Stimulated activated CD4-positive, alpha-beta T cell treated with anti-CD3 and anti-CD28 coated beads, Interleukin-15, amount 100 ng/mL, for 24 hours (primary cell): ENCODE results near the gene CAMK4.

Source experiments
- DNase-seq: peaks from one replicate; pipeline ENCODE4 v3.0.0-alpha.2; 2020

CAMK4 gene

DNA sequence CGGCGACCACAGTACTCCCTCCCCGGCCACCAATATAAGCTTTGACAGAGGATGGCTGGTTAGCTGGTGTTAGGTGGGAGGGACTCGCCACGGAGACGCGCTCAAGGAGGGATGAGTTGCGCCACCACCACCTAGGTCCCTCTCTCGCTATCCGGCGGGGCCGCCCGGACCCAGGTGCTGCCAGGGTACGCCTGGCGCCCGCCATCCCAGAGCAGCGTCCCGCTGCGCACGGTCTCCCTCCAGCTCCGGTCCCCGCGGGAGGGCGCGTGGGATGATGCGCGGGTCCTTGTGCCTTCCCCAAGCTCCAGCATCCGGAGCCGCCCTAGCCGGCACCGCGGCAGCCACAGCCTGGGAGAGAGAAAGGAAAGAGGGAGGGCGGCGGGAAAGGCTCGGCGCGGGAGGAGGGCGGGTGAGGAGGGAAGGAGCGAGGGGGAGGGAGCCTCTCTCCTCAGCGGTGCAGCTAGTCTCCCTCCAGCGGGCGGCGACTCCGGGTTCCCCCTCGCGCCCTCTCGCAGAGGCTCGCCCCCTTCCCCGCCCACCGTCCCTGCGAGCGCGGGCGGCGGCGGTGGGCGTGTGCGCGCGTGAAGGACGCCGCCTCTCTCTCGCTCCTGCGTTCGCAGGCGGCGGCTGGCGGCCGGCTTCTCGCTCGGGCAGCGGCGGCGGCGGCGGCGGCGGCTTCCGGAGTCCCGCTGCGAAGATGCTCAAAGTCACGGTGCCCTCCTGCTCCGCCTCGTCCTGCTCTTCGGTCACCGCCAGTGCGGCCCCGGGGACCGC is at the start of gene CAMK4:
TSS of gene CAMK4 (plus strand) at position 598 of the 774 bp plus-strand sequence. CDS start at position 698, 100 bp downstream.
- peak; percentile 78 for DNase-seq

DNA sequence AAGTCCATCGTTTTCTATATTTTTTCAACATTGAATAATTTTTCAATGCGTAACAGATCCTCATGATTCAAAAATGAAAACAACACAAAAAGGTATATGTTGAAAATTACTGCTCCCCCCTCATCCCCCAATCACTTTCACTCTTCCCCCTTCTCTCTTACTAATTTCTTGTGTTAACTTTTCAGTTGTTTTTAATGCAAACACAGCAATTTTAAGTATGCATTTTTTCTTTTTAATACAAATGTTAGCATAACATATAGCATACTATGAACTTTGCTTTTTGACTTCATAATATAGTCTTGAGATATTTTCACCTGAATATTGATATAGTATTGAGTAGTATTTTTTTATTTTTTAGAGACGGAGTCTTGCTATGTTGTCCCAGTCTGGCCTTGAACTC is 41.1 kb upstream of the CAMK4 start:
- DNase-seq = no peak

DNA sequence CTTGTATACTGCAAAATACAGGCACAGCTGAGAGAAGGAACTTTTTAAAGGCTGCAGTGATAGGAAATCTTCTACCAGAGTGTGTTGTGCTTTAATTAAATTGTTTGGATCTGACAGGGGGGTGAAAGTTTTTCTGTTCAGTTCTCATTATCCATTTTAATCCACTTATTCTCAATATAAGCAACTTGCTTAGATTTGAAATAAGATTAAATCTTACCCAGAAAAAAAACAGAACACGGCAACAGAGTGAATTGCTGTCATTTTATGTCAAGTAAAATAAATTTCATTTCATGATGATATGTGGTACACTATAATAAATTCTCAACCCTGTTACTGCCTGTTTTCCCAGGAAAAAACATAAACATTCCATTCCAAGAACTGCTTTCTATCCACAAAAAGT is 37.1 kb upstream of the CAMK4 start:
- DNase-seq = no peak

DNA sequence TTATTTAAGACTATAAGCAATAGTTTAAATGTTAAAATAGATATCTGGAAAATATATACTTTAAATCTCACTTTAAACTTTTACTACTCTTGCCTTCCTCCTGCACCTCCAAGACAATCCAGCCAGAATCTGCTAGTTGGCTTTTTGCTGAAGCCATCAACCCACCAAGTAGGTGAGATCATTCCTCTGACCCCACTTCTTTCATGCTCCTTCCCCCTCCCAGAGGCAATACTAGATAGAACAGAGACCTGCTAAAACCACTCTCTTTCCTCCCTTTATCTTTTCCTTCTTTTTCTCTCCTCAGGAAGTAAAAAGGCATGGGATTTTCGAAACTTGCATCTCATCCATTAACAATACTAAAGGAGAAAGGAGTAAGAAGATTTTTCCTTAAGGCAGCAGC is 30.1 kb upstream of the CAMK4 start:
- DNase-seq = no peak

DNA sequence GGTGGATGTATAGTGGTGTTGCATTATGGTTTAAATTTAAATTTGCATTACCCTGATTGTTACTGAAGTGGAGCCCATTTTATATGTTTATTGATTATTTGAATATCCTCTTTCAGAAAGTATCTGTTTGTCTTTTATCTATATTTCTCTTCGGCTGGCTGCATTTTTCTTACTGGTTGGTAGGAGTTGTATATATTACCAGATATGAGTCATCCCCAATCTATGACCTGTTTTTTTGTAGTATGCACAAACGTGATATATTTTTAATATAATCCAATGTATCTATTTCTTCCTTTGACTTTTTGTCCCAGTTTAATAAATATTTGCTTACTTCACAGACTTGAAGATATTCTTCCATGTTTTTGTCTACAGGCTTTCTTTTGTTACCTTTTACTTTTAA is 29.3 kb upstream of the CAMK4 start:
- no peak for DNase-seq

DNA sequence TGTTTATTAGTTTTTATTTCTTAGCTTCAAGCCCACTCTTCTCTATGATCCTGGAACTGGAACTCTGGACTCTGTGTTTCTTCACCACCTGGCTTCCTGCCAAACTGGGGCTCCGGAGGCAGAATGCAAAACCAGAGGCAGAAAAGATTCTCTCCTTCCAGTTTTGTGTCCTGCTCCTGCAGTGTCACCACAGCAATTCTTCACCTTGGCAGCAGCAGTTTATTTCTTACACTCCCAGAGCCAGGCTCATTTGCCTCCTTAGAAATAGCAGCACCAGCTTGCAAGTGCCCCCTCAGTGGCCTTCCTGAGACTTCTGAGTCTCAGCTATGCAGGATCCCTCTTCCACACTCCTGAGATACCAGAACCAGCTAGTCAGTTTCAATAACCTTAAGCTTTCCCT is 26.7 kb upstream of the CAMK4 start:
- peak; percentile 9 for DNase-seq

DNA sequence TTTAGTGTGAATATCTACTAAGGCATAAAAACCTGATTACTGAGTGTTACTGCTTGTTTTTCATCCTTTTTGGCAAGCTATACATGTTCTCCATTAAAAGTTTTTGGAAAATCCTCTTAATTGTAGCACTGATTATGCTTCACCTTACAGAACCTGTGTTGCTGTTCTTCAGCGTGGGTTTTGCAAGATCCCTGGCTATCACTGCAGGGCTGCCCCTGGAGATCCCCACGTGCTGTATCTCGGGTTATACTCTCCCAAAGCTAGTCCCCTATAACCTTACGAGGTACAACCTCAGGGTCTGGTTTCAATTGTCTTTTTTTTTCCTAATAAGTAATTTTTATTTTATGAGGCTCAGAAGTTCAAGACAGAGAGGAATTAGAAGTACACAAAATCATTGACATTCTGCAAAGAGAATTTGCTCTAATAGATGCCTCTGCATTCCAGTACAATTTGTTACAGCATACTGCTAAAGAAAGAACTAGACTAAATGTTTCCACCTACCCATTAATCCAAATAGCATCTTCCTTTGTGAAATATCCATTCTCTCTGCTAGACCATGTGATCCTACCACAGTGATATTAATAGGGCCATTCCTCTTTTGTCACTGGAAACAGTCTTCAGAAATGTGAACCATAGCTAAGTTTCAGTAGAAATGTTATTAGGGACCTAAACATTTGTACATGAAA is 25.8 kb upstream of the CAMK4 start:
- no peak for DNase-seq

DNA sequence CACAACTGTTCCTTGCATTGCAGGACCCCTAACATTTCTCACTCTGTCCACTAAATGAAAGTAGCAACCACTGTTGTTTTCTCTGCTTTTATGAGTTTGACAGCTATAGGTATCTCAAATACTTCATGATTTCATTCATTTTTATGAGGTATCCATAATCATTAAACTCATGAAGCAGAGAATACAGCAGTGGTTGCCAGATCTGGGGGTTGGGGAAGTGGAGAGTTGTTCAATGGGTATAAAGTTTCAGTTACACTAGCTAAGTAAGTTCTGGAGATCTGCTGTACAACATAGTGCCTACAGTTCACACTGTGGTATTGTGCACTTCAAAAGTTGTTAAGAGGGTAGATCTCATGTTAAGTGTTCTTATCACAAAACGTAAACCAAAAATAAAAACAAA is 23.4 kb upstream of the CAMK4 start:
- DNase-seq = no peak

DNA sequence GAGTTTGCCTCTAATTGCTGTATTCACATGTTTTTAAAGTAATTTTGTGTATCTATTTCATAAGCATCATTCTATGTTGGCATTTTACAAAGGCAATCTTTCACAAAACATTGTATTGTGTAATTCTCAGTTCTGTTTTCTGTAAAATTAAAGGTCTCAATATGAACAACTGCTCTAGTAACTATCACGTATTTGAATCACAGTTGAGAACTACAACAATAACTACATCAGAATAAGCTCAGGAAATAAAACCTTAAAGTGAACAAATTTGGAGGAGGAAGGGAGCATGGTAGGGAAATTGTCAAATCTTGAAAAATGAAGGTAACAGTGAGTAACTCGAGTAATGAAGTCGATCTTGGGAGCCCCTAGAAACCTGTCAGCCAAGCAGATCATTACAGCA is 22.5 kb upstream of the CAMK4 start:
- DNase-seq = no peak

DNA sequence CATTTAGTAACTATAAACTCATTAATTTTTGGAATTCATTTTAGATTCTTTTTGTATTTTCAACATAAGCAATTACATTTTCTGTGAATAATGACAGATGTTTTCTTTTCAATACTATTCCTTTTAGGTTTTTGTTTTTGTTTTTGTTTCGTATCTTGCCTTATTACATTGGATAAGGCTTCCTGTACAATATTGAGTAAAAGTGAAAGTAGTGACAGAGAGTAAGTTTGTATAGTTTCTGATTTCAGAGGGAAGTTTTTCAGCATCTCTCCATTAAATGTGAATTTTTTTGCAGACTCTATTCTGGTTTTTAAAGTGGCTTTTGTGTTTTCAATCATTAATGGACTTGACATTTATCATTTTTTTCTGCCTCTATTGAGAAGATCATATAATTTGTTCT is 12.8 kb upstream of the CAMK4 start:
- no peak for DNase-seq

DNA sequence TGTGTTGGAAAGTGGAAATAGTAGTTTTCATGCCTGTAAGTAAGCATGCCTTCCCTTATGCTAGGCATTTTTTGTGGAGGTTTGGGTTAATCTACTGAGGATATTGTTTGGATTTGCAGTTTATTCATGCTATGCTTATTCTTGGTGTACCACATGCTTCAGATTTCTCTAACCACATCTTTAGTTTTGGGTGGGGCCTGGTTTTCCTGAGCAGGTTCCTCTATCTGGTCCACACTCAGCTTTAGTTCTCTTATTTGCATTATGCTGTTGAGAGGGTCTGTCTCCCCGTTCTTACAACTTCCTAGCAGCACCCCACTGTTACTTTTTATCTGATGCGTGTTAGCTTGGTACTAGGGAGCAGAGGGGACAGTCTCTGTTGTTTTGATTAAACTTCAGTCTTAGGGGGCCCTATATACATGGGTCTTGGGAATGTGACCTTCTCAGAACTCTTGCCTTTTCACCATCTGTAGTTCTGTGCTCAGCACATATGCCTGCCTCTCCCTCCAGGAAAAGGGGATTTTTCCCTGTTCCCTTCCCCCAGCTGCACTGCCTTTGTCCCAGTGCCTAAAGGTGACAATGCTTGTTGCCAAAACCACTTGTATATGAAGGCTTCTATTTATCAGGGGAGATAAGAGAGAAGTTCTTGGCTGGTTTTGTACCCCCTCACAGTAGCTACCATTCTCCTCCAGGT is 10.0 kb upstream of the CAMK4 start:
- no peak for DNase-seq

DNA sequence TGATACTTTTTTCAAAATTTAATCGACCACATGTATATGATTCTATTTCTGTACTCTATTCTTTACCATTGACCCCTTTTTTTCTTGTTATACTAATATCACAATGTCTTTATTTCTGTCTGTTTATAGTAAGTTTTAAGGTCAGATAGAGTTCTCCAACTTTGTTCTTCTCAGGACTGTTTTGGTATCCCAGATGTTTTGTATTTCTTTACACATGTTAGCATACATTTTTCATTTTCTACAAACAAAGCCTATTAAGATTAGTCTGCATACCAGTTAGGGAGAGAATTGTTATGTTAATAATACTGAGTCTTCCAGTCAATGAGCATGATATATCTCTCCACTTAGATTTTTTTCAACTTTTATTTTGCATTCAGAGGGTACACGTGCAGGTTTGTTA is 8.2 kb upstream of the CAMK4 start:
- no peak for DNase-seq

DNA sequence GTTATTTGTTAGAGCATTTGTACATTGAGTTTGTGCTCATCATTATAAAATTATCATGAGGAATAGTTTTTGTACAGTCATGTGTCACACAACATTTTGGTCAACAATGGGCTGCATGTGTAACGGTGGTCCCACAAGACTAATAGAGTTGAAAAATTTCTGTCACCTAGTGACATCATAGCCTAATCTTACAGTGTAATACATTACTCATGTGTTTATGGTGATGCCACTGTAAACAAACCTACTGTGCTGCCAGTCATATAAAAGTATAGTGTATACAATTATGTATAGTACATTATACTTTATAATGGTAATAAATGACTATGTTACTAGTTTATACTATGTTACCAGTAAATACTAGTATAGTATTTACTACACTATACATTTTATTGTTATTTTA is 3.0 kb upstream of the CAMK4 start:
- DNase-seq = no peak

DNA sequence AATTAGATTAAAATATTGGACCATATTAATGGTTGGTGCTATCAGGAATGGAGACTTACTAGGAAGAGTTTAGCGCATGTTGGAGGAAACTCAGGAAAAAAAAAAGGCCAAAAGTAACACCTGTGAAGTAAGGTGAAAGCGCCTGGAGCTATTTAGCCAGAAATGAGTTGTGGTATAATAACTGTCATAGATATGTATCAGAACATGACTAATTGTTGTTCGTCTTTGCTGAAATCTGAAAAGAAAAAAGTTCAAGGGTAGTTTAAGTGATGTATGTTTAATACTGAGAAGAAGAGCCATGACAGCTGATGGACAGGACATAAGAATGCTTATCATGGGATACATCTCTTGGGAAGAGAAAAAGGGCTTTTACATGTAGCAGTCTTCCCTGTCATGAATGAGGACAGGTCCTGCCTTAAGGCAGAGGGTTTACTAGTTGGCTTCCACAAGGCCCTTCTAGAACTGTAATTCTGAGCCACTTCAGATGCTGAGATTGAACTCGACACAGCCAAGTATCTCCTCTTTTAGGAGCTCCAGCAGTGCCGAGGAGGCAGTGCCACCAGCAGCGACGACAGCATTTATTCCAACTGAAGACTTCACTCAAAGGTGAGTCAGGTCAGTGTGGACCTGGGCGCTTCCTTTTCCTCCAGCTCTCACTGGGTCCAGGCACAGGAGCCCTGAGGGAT is 940 bp upstream of the CAMK4 start:
- no peak for DNase-seq

DNA sequence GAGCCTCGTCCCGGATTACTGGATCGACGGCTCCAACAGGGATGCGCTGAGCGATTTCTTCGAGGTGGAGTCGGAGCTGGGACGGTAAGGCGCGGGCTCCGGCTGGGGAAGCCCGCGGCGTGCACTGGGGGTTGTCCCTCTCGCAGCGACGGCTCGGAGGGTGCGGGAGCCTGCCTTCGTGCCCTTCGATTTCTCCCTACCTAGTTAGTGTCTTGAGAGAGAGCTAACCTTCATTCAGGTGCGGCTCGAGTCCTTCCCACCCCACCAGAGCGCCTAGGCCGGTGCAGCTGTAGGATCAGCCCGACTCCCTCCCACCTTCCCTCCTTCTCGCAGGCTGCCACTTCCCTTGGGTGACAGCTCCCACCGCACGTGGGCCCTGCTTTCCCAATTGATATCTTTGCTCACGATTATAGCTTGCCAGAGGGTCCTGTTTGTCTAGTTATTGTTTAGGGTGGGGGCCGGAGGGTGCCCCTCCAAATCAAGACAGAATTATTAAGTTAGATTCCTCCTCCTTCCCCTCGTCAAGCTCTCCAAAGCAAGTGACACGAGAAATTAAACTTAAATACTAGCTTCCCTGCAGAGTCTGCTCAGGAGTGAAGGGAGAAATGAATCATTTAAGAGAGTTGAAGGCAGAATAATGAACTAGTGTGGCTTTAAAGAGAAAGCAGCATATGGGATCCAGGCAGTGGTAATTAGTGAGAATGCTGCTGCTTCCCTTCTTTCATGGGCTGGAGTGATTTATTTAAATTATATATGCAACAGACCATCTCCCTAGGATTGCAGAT is 569 bp downstream of the CAMK4 start:
- peak; percentile 59 for DNase-seq

DNA sequence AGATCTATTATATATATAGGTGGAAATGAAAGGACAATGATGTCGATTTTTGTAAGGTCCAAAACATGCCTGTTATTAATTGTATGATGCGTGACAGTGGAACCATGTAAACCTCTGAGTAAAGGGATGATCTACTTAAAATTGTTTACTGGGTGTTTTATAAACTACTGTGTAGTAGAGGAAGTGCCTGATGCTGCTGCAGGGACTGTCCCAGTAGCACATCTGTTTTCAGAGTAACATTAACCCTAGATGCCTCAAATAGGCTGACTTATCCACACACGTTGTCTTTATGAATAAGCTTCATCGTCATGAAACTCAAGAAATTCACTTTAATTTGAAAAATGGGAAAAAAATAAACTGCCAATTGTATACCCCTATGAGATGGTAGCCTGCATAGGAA is 1.7 kb downstream of the CAMK4 start:
- no peak for DNase-seq

DNA sequence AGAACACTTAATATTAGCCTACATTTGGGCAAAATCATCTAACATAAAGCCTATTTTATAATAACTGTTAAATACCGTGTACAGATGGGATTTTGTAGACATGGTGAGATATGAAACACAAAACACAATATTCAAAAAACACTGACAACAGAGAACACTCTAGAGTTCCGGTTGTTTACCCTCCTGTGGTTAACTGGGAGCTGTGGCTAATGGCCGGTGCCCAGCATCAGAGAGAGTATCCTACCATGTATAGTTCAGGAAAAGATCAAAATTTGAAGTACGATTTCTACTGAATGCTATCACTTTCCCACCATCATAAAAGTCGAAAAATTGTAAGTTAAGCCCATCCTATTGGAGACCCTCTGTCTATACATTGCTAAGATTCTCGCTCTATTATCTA is 2.4 kb downstream of the CAMK4 start:
- DNase-seq = no peak

DNA sequence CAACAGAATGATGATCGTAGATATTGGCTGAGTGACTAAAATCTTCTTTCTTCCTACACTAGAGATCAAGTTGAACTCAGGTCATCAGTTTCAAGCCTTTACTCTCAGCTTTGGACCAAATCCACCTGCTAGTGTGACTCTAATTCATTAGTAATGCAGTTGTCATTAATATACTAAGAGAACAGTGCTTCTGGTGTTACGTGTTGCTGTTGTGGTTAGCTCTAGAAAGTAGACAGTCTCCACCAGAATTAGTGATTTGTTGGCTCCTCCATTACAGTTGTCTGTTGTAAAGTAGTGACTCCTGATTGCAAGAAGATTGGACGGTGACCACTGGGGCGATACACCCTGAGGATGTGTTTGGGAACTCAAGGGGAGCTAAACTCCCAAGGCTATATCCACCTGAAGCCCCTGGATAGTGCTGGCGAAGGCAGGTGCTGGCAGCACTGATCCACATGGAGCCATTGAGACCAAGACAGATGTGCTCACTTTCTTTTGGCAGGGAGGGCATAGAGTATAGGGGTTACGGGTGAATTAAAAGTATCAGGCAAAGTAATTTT is 3.1 kb downstream of the CAMK4 start:
- no peak for DNase-seq

DNA sequence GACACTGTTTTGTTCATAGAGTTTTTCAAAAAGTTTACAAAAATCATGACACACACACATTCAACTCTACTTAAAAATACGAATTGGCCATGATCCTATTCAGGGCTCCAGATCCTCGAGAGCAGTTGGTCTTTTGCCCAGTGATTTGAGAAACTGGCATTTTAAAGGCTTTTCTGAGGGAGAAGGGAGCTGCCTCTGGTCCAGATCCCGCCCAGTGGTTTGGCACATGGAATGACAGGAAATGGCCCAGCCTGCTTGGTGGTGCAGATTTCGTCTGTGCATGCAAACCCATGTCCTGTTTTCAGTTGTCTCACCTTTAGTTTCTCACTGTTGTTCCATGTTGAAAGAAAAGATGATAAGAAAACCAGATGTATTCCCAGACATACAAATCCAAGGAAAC is 3.6 kb downstream of the CAMK4 start:
- peak; percentile 36 for DNase-seq

DNA sequence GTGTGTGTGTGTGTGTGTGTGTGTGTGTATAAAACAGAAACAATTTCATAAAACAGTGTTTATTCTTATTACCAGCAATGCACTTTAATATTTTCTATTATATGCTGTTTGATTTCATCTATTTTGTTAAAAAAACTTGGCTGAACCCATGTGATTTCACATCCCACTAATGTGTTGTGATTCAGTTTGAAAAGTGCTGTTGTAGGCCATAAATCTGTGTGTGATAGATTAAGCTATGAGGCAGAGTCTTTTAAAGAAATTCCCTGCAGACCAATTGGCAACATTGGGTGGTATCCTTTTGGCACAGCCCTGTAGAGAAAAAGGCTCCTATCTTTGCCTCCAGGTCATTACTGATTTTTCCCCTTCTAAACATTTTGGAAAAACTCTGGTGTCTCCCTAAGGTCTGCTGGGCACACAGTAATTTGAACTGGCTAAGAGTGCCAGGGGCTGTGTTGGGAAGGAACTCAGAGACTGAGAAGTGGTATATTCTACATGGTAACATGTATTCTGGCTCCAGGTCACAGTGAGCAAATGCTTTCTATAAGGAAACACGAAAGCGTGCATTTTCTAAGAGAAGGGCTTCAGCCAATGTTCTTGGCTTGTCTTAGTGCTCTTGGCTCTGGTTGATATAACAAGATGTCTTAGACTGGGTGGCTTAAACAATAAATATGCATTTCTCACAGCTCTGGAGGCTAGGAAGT is 4.5 kb downstream of the CAMK4 start:
- no peak for DNase-seq

DNA sequence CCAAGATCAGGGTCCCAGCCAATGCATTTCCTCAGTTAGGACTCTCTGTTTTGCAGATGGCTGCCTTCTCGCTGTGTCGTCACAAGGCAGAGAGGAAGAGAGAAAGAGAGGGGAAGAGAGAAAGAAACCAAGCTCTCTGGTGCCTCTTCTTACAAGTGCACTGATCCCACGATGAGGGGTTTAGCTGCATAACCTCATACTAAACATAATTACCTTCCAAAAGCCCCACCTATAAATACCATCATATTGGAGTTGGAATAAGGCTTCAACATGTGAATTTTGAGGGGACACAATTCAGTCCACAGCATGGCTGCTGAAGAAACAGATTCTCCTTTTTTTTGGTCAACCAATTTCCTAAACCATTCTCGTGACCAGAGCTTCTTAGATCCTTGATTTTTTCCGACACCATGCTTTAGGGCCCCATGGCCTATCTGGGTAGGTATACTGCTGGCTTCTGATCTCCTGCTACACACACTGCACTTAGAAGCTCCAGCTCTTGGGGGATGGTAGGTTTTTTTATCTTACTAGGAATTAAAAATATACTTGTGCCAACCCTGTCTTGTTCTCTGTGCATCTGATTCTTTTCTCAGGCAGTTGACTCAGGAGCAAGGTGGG is 5.1 kb downstream of the CAMK4 start:
- peak; percentile 21 for DNase-seq
